OCI-LY7 (cell line): Measurements from ENCODE around the gene RPL36. TPM values are rescaled to one million over a fixed set of nuclear protein-coding genes. Genes with fewer than 3 reads are reported as not detected.
A peak's percentile ranks its signal among the peaks of the same experiment; 100 is the strongest.

ENCODE experiments used
- BruUV-seq: library from RNA; stranded (reverse); fragments of 400-500 nt; replicated peaks from 2 replicates; lab custom pipeline; 2021; lab: Mats Ljungman, UMichigan
- CTCF ChIA-PET: fragments of 300-600 bp; sonication (Branson Sonifier 250); formaldehyde crosslinking; loops from one replicate; lab custom pipeline; 2022; ENCODE audit warnings: antibody characterized with exemption; ENCODE audit not compliant: unreplicated experiment; lab: Charles Lee
- POLR2A ChIA-PET: fragments of 300-600 bp; sonication (Branson Sonifier 250); formaldehyde crosslinking; loops from one replicate; lab custom pipeline; 2022; ENCODE audit warnings: antibody characterized with exemption; lab: Charles Lee
- DNase-seq: peaks from one replicate; pipeline ENCODE4 v3.0.0-alpha.2; 2015; ENCODE audit warnings: low spot score
- H2AFZ ChIP-seq: fragments of 200-600 bp; sonication (generic), shearing (Covaris generic); 2 replicates; pipeline ENCODE4 v1.6.1; 2014; ENCODE audit warnings: mild to moderate bottlenecking, antibody characterized with exemption, low read length, moderate library complexity
- H3K27ac ChIP-seq: fragments of 200-600 bp; sonication (generic); 2 replicates; pipeline ENCODE4 v1.5.1; 2014; ENCODE audit warnings: mixed run types, low read depth, mild to moderate bottlenecking, moderate library complexity, low read length, inconsistent platforms; ENCODE audit not compliant: poor library complexity, severe bottlenecking
- H3K36me3 ChIP-seq: fragments of 200-600 bp; sonication (generic); 2 replicates; pipeline ENCODE4 v1.6.1; 2014; ENCODE audit warnings: mild to moderate bottlenecking, antibody characterized with exemption, low read length, moderate library complexity, mixed read lengths; ENCODE audit not compliant: insufficient read depth
- H3K4me1 ChIP-seq: fragments of 200-600 bp; sonication (generic); 2 replicates; pipeline ENCODE4 v1.5.1; 2014; ENCODE audit warnings: mild to moderate bottlenecking, low read length; ENCODE audit not compliant: insufficient read depth, poor library complexity, severe bottlenecking
- H3K4me2 ChIP-seq: fragments of 200-600 bp; sonication (generic); 2 replicates; pipeline ENCODE4 v1.6.1; 2014; ENCODE audit warnings: mild to moderate bottlenecking, low read length
- H3K4me3 ChIP-seq: fragments of 200-600 bp; sonication (generic); 2 replicates; pipeline ENCODE4 v1.5.1; 2014; ENCODE audit warnings: mild to moderate bottlenecking, low read depth, low read length; ENCODE audit not compliant: poor library complexity, severe bottlenecking
- H3K79me2 ChIP-seq: fragments of 200-600 bp; sonication (generic); 2 replicates; pipeline ENCODE4 v1.6.1; 2016; ENCODE audit warnings: low read depth, mild to moderate bottlenecking, low read length, moderate library complexity, mixed read lengths; ENCODE audit not compliant: insufficient read depth
- H3K9me2 ChIP-seq: fragments of 200-600 bp; sonication (generic); 2 replicates; pipeline ENCODE4 v1.6.1; 2016; ENCODE audit warnings: mild to moderate bottlenecking, low read length, mixed read lengths; ENCODE audit not compliant: insufficient read depth
- H3K9me3 ChIP-seq: fragments of 200-600 bp; sonication (generic); 2 replicates; pipeline ENCODE4 v1.6.1; 2014; ENCODE audit warnings: mild to moderate bottlenecking, mixed run types, low read length, mixed read lengths
- H4K20me1 ChIP-seq: fragments of 200-600 bp; sonication (generic); 2 replicates; pipeline ENCODE4 v1.6.1; 2014; ENCODE audit warnings: mild to moderate bottlenecking, antibody characterized with exemption, low read length, moderate library complexity, mixed read lengths; ENCODE audit not compliant: insufficient read depth
- CTCF ChIP-seq: fragments of 200-600 bp; sonication (generic); conservative IDR thresholded peaks from 2 replicates; pipeline ENCODE4 v1.5.1; 2014; ENCODE audit warnings: mild to moderate bottlenecking, antibody characterized with exemption, low read length, moderate library complexity, mixed read lengths
- EZH2phosphoT487 ChIP-seq: fragments of 200-600 bp; sonication (generic); IDR thresholded peaks from 2 replicates; pipeline ENCODE4 v1.6.1; 2018; ENCODE audit warnings: low read depth, borderline replicate concordance, mild to moderate bottlenecking, mixed run types, antibody characterized with exemption, low read length, moderate library complexity, mixed read lengths
- intact Hi-C: fragments of 100-400 bp; cut with micrococcal nuclease; formaldehyde crosslinking; loops from one replicate; pipeline ENCODE4 v1.10.0; 2022; ENCODE audit not compliant: unreplicated experiment
- total RNA-seq, 2 experiments: library from RNA; depleted of rRNA in 1 of 2; stranded (reverse); fragments of >200 nt in 1 of 2; shearing (Covaris generic) in 1 of 2; gene quantifications; 2 replicates each; pipeline ENCODE4 v1.2.3, GENCODE V29; 2014 to 2022

RPL36 gene
- total RNA-seq, 2 experiments from 2014 or later, result 1,257 to 1,936 TPM

- 0 out of 2 replicates have a peak, but pooled peaks cover 6% of the 10 kb centered on the region for H4K20me1 ChIP-seq
- DNase-seq, result no peak
- ChIA-PET CTCF (no interaction called here), POLR2A (no interaction called here)
- H3K4me2 ChIP-seq, result no peak overlapping the region
- H3K79me2 ChIP-seq, result peaks cover 36% of the 10 kb centered on the region
- intact Hi-C loops, result no loop called here
- no peaks in the 10 kb centered on the region for H3K9me2 ChIP-seq
- no peak overlapping the region for H3K4me3 ChIP-seq
- no peak overlapping the region for H2AFZ ChIP-seq
- no peak overlapping the region for H3K27ac ChIP-seq
- BruUV-seq, result no TSS peak
- peaks cover 98% of the 10 kb centered on the region for H3K36me3 ChIP-seq
- no peaks in the 10 kb centered on the region for H3K9me3 ChIP-seq
- peaks cover 13% of the 10 kb centered on the region for H3K4me1 ChIP-seq
- no peak for TF ChIP-seq EZH2phosphoT487
- no peak for TF ChIP-seq CTCF
These were observed 5.0 kb downstream of the RPL36 start for GRCh38 chr19:5694956-5695648.

- H4K20me1 ChIP-seq, result 0 out of 2 replicates have a peak, but pooled peaks cover 4% of the 10 kb centered on the region
- H3K9me3 ChIP-seq, result no peaks in the 10 kb centered on the region
- peaks cover 30% of the 10 kb centered on the region for H3K79me2 ChIP-seq
- TF ChIP-seq EZH2phosphoT487, result no peak
- 0 out of 2 replicates have a peak, but pooled peaks have one; percentile 20 for TF ChIP-seq CTCF
- peaks cover 13% of the 10 kb centered on the region for H3K4me1 ChIP-seq
- DNase-seq, result no peak
- H3K4me2 ChIP-seq, result no peak overlapping the region
- ChIA-PET POLR2A (no interaction called here), CTCF (no interaction called here)
- peaks cover 98% of the 10 kb centered on the region for H3K36me3 ChIP-seq
- no peak overlapping the region for H2AFZ ChIP-seq
- intact Hi-C loops, result no loop called here
- no TSS peak for BruUV-seq
- H3K27ac ChIP-seq, result no peak overlapping the region
- no peak overlapping the region for H3K4me3 ChIP-seq
- H3K9me2 ChIP-seq, result no peaks in the 10 kb centered on the region
These were observed 5.6 kb downstream of the RPL36 start for GRCh38 chr19:5695649-5696195.
